ENCODE data around the gene DLG2.

DLG2 gene

DNA sequence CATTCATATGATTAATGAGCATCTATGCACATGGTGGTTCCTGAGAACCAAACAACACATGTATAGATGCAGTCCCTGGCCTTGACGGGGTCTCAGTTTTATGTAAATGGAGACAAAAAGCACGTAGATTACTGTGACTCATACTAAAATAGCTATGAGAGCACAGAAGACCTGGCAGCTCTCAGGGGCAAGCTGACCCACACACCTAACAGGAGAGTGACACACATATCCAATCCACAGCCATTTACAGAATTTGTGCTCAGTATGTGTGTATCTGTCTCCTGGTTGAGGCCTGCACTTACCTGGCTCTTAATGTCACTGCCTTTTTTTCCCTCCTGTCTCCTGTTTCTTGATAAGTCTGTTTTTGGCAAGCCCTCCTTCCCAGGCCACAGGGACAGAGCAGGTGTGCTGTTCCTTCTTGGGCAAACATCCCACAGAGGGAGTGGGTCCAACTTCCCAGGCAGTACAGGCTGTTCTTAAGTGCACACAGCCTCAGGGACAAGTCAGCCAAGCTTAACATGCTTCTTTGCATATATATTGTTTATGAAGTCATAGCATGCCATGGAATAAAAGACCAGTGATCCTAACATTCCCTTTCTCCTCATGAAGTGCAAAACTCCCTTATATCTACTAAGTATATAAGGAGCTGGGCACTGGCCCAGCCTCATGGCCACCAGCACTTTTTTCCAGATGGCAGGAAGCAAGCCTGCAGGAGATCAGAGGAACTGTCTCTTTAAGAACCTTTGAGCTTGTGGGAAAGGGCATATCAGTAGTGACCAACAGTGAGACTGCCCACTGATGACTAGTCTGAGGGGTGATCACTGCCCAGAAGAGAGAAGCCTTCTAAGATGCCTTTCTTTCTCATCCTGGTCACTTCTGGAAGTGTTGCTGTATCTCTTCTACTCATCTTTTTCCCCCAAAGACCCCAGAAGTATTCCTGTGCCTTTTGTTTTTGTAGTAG, 2216.3 kb downstream of the DLG2 start:
- no peak for DNase-seq (ENCODE audit: low read depth in 2 of 2)

DNA sequence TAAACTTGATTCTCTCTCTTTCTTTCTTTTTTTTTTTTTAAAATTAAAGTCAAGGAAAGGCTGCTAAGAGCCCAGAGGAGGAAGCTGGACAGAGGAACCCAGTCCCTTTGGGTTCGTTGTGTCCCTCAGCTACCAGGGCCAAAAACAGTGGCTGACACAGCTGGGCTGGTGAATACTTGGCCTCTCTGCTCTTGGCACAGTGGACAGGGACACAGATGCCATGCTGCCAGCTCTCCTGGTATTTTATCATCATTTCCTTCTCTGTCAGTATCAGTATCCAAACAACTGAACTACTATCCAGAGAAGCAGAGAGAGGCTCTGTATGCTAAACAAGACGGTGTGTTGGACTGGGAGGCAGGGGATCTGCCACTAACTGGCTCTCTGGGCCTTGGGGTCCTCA, 2217.3 kb downstream of the DLG2 start:
- DNase-seq (ENCODE audit: low read depth in 2 of 2), result no peak

DNA sequence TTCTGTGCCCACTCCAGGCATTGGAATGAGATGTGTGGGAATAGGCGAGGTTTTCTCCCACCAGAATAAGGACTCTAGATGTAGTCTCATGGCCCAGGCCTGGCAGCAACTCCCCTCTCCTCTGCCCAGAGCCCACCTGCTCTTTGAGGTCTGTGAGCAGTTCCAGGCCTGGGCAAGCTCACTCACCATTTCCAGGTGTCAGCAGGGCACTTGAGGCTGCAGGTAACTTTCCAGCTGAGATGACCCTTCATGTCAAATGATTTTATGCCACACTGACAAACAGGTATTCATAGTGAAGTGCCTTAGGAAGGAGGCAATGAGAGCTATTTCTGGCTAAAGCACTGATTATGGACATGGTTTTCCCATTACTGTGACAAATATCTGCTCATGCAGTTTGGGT, 2217.7 kb downstream of the DLG2 start:
- no peak for DNase-seq (ENCODE audit: low read depth in 2 of 2)

DNA sequence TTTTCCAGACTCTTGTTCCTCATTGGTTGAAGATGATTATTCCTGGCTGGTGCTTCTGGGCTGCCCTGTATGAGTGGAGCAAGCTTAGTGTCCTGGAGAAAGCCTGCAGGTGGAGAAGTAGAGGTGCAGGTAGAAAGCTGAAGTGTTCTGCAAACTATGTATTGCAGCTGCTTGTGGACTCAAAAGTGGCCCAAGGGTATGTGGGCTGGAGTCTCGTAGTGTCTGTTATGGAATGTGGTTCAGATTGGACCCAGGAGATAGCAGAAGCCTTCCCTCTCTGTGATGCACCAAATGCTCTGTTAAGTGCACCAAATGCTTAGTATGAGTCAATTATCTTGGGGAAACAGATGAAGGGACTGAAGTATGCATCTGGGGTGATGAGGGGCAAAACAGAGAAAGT, 2218.2 kb downstream of the DLG2 start:
- DNase-seq (ENCODE audit: low read depth in 2 of 2), result no peak
